WI38 (cell line): Measurements from ENCODE around the gene ADAM15.

ENCODE experiments used
- H3K4me3 ChIP-seq: 2 replicates; pipeline ENCODE4 v1.5.1; 2011; ENCODE audit warnings: low read depth, mild to moderate bottlenecking, control low read depth, low read length
- TF ChIP-seq, protein P1 (sequence below): IDR thresholded peaks from 2 replicates; pipeline ENCODE4 v1.5.1; 2012; ENCODE audit warnings: low read depth, mild to moderate bottlenecking, control low read depth, low read length

ADAM15 gene

DNA sequence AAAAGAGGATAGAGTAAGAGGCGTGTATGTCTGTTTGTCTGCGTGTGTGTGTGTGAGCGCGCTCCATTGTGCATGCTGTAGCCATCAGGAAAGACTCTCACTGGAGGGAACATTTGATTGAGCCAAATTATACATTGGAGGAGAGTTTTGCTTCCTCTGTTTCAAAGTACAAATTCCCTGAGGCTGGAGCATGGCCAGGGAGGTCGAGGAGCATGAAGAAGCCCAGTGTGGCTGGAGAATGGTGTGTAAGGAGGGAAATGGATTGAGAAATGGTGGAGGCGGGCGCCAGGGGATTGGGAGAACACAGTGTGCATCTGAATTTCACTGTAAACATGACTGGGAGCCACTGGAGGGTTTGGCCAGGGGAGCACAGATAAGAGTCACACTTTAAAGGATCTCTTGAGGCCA is 54.5 kb downstream of the ADAM15 start:
- TF ChIP-seq, protein P1, sequence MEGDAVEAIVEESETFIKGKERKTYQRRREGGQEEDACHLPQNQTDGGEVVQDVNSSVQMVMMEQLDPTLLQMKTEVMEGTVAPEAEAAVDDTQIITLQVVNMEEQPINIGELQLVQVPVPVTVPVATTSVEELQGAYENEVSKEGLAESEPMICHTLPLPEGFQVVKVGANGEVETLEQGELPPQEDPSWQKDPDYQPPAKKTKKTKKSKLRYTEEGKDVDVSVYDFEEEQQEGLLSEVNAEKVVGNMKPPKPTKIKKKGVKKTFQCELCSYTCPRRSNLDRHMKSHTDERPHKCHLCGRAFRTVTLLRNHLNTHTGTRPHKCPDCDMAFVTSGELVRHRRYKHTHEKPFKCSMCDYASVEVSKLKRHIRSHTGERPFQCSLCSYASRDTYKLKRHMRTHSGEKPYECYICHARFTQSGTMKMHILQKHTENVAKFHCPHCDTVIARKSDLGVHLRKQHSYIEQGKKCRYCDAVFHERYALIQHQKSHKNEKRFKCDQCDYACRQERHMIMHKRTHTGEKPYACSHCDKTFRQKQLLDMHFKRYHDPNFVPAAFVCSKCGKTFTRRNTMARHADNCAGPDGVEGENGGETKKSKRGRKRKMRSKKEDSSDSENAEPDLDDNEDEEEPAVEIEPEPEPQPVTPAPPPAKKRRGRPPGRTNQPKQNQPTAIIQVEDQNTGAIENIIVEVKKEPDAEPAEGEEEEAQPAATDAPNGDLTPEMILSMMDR, result no peak
- no peak overlapping the region for H3K4me3 ChIP-seq

DNA sequence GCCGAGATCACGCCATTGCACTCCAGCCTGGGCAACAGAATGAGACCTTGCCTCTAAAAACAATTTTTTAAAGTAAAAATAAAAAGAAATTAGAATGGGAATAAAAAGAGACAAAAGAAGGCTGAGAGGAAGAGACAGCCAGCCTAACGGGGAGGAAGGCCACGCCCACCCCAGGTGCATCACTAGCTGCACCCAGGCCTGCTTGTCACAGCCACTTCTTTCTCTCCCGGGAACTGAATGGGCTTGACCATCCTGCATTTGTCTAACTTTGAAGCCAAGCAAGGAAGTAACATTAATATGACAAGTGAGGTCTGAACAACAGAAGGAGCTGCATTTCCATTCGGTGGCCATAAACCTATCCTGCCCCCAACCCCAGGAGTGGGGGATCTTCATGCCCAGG is 55.7 kb downstream of the ADAM15 start:
- TF ChIP-seq, protein P1, result no peak
- no peak overlapping the region for H3K4me3 ChIP-seq

DNA sequence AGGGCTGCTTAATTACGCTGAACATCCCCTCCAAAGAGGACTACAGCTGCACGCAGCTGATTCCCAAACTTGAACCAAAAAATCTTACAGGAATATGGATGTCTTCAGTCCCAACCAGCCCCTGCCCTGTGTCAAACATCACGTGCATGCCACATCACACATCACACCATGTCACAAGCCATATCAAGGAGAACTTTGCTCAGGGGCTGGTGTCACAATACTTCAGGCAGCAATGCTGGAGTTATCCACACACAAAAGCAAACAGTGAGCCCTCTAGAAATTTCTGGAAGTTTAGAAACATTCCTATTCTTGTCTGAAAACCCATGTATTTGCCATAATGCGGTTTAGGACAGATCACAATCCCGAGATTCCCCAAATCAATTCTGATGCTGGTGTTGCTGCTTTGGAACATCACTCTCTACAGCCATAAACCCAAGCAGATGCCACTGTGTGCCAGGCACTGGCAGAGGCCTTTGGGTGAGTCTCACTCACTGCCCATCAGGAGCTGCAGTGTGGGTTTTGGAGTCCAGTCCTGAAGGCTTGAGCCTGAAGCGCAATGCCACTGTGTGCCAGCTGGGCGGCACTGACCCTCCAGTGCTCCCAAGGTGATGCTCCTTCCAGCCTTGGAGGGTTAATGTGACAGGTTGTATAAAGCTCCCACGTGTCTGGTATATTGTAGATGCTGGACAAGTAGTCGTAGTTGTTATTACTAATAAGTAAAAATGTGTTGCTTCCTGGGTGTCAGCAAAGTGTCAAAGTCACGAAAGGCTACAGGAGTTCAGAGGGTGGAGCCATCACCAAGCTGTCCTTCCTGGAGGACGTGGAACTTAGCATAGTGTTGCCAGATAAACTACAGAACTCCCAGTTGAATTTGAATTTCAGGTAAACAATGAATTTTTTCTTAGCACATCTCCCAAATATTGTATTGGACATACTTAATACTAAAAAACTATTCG is 56.5 kb downstream of the ADAM15 start:
- H3K4me3 ChIP-seq, result no peak overlapping the region
- TF ChIP-seq, protein P1, result no peak

DNA sequence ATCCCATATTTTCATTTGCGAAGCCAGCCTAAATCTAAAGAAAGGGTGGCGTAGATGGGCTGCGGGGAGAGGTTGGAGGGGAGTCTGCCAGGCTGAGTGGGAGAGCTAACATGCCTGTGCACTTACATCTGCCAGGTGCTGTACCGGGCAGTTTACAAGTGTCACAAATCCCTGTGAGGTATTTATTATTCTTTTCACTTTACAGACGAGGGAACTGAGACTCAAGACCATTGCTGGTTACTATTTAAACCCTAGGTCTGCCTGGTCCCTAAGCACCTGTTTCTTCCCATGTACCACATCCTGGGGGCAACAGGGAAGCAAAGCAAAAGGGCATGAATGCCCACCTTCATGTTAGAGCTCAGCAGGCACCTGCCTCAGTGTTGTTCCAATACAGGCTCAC is 57.2 kb downstream of the ADAM15 start:
- TF ChIP-seq, protein P1, result no peak
- no peak overlapping the region for H3K4me3 ChIP-seq

- TF ChIP-seq, protein P1, result no peak
- H3K4me3 ChIP-seq, result no peak overlapping the region
Measured at GRCh38 chr1:155110381-155110780, 59.3 kb downstream of the ADAM15 start.

DNA sequence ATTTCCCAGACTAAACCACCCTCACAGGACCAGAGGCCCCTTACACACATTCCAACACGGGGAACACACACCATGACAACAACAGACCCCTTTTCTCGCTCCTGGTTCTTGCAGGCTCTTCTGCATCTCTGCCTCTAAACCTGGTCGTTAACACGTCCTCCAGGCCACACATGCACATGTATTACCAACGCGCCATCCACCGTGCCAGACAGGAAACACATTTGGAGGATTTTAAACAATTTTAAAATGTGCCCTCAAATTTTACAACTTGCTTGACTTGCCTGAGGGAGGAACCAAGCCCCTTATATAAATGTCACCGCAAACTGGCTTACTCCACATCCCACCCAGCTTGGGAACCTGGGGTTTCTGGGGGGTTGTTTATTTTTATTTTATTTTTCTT is 59.7 kb downstream of the ADAM15 start:
- no peak overlapping the region for H3K4me3 ChIP-seq
- TF ChIP-seq, protein P1, result no peak
